ENCODE measurements around the gene MYL6.
"Not testable (repeated sequence)": the region's sequence is repeated elsewhere in the genome, so short reads cannot be mapped to it uniquely, and the experiment has no call there.

MYL6 gene

GRCh38 chr12:56156464-56157200 is 1.5 kb upstream of the MYL6 start:
- not testable (repeated sequence) for DNase-seq (ENCODE audit: low read depth)

- peak; percentile 40 for DNase-seq (ENCODE audit: low read depth)
Measured at GRCh38 chr12:56157201-56158028, 744 bp upstream of the MYL6 start.

GRCh38 chr12:56158926-56159461 is 835 bp downstream of the MYL6 start:
- DNase-seq (ENCODE audit: low read depth) = no peak

- DNase-seq (ENCODE audit: low read depth) = no peak
Measured at GRCh38 chr12:56159482-56160192, 1.5 kb downstream of the MYL6 start.

GRCh38 chr12:56160193-56160763 is 2.1 kb downstream of the MYL6 start:
- DNase-seq (ENCODE audit: low read depth) = peak; percentile 29

- DNase-seq (ENCODE audit: low read depth) = no peak
Measured at GRCh38 chr12:56160894-56161689, 2.9 kb downstream of the MYL6 start.

- no peak for DNase-seq (ENCODE audit: low read depth)
Measured at GRCh38 chr12:56161690-56162351, 3.7 kb downstream of the MYL6 start.

- DNase-seq (ENCODE audit: low read depth) = no peak
Measured at GRCh38 chr12:56162468-56163290, 4.5 kb downstream of the MYL6 start.

GRCh38 chr12:56163533-56164344 is 5.6 kb downstream of the MYL6 start:
- DNase-seq (ENCODE audit: low read depth) = no peak

- DNase-seq (ENCODE audit: low read depth) = no peak
Measured at GRCh38 chr12:56164345-56164729, 6.2 kb downstream of the MYL6 start.

GRCh38 chr12:56165369-56165768 is 7.2 kb downstream of the MYL6 start:
- DNase-seq (ENCODE audit: low read depth) = no peak

GRCh38 chr12:56169229-56169759 is 11.1 kb downstream of the MYL6 start:
- DNase-seq (ENCODE audit: low read depth) = no peak

GRCh38 chr12:56172839-56173238 is 14.7 kb downstream of the MYL6 start:
- DNase-seq (ENCODE audit: low read depth) = no peak

- DNase-seq (ENCODE audit: low read depth) = no peak
Measured at GRCh38 chr12:56178347-56178746, 20.2 kb downstream of the MYL6 start.

- no peak for DNase-seq (ENCODE audit: low read depth)
Measured at GRCh38 chr12:56186957-56187356, 28.8 kb downstream of the MYL6 start.

- no peak for DNase-seq (ENCODE audit: low read depth)
Measured at GRCh38 chr12:56188131-56188777, 30.1 kb downstream of the MYL6 start.

GRCh38 chr12:56188778-56189098 is 30.6 kb downstream of the MYL6 start:
- no peak for DNase-seq (ENCODE audit: low read depth)

All from stimulated activated CD8-positive, alpha-beta memory T cell treated with anti-CD3 and anti-CD28 coated beads, Interleukin-15, amount 100 ng/mL, for 1 hour (primary cell).